ENCODE data around the gene COX10. TPM values are rescaled to one million over a fixed set of nuclear protein-coding genes. Genes with fewer than 3 reads are reported as not detected.

COX10 gene
- total RNA-seq, 4 donors from 2014 or later = 12.6 to 22.8 (median 15.6) TPM

GRCh38 chr17:14058051-14058450, 11.3 kb upstream of the COX10 start:
- Histone ChIP-seq H3K4me3 (no peak overlapping the region), H3K27me3 (no peaks in the 10 kb centered on the region), H3K9me3 (peaks cover 0 to 6% (median 0%) of the 10 kb centered on the region in 4 donors), H3K36me3 (peaks cover 0 to 45% (median 0%) of the 10 kb centered on the region in 3 donors), H3K4me1 (no peaks in the 10 kb centered on the region), H3K27ac (no peak overlapping the region)
- TF ChIP-seq POLR2A (IDR thresholded peaks at IDR 0.05) = no peak
- no peak for TF ChIP-seq EP300 (IDR thresholded peaks at IDR 0.05)
- TF ChIP-seq CTCF (IDR thresholded peaks at IDR 0.05) = no peak
- WGBS, 2 donors = 47 to 65% methylated on average over 2 of the region's 2 CpGs
- DNase-seq (ENCODE audit: low spot score in 2 of 2) = no peak

GRCh38 chr17:14060706-14061105, 8.6 kb upstream of the COX10 start:
- TF ChIP-seq CTCF (IDR thresholded peaks at IDR 0.05) = no peak
- TF ChIP-seq EP300 (IDR thresholded peaks at IDR 0.05) = no peak
- no peak for TF ChIP-seq POLR2A (IDR thresholded peaks at IDR 0.05)
- Histone ChIP-seq H3K27ac (no peak overlapping the region), H3K9me3 (peaks cover 0 to 6% (median 0%) of the 10 kb centered on the region in 4 donors), H3K27me3 (no peaks in the 10 kb centered on the region), H3K4me1 (no peaks in the 10 kb centered on the region), H3K4me3 (no peak overlapping the region), H3K36me3 (peaks cover 0 to 61% (median 0%) of the 10 kb centered on the region in 3 donors)
- 88 to 93% methylated on average over 1 of the region's 1 CpG for WGBS, 2 donors
- DNase-seq (ENCODE audit: low spot score in 2 of 2) = no peak

GRCh38 chr17:14061666-14062560, 7.4 kb upstream of the COX10 start:
- no peaks in the 10 kb centered on the region for H3K4me1 ChIP-seq
- H3K27me3 ChIP-seq = no peaks in the 10 kb centered on the region
- no peak overlapping the region for H3K4me3 ChIP-seq
- no peak for TF ChIP-seq EP300 (IDR thresholded peaks at IDR 0.05)
- no peak for TF ChIP-seq CTCF (IDR thresholded peaks at IDR 0.05)
- TF ChIP-seq POLR2A (IDR thresholded peaks at IDR 0.05) = no peak
- H3K27ac ChIP-seq = no peak overlapping the region
- H3K9me3 ChIP-seq = peaks cover 0 to 7% (median 0%) of the 10 kb centered on the region in 4 donors
- H3K36me3 ChIP-seq = peaks cover 0 to 62% (median 0%) of the 10 kb centered on the region in 3 donors
- no peak for DNase-seq (ENCODE audit: low spot score in 2 of 2)
- WGBS, 2 donors = 86% methylated on average over 10 of the region's 10 CpGs

DNA sequence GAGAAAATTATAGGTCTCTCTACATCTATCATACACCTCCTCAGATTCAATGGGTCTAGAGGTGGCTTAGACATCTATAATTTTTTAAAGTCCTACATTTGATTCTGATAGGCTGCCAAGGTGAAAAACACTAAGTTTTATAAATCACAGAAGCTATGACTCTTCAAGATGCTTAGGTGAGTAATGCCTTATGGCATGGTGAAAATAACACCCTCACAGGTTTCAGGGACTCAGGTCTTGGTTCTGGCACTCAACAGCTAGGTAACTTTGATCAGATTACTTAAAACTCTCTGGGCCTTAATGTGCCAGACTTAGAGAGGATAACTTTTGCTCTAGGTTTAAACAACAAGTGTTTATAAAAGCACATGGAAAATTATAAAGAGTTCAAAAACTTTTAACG, 2.0 kb upstream of the COX10 start:
- Histone ChIP-seq H3K27me3 (no peaks in the 10 kb centered on the region), H3K4me3 (no peak overlapping the region), H3K4me1 (peaks cover 3 to 29% (median 7%) of the 10 kb centered on the region in 4 donors), H3K27ac (no peak overlapping the region), H3K36me3 (peaks cover 0 to 35% (median 0%) of the 10 kb centered on the region in 3 donors), H3K9me3 (peaks cover 0 to 8% (median 0%) of the 10 kb centered on the region in 4 donors)
- 95 to 96% methylated on average over 1 of the region's 1 CpG for WGBS, 2 donors
- TF ChIP-seq POLR2A (IDR thresholded peaks at IDR 0.05) (no peak), CTCF (IDR thresholded peaks at IDR 0.05) (no peak), EP300 (IDR thresholded peaks at IDR 0.05) (no peak)
- DNase-seq (ENCODE audit: low spot score in 2 of 2) = no peak

Measured in tibial nerve (tissue), 4 donors.